Left ventricle myocardium inferior (tissue), 1 donor: ENCODE results near the gene RAD51B. TPM values are rescaled to one million over a fixed set of nuclear protein-coding genes. Genes with fewer than 3 reads are reported as not detected.

Experiments
- DNase-seq: peaks from one replicate; pipeline ENCODE4 v3.0.0-alpha.2; 2020
- H3K27ac ChIP-seq: fragments of 200-600 bp; replicated peaks from 2 replicates; pipeline ENCODE4 v1.8.0; 2021
- H3K27me3 ChIP-seq: fragments of 200-600 bp; 2 replicates; pipeline ENCODE4 v1.8.0; 2021; ENCODE audit warnings: low read depth
- H3K36me3 ChIP-seq: fragments of 200-600 bp; 2 replicates; pipeline ENCODE4 v1.8.0; 2021
- H3K4me1 ChIP-seq: fragments of 200-600 bp; 2 replicates; pipeline ENCODE4 v1.8.0; 2021
- H3K4me3 ChIP-seq: fragments of 200-600 bp; 2 replicates; pipeline ENCODE4 v1.8.0; 2021; ENCODE audit warnings: mild to moderate bottlenecking, moderate library complexity
- H3K9me3 ChIP-seq: fragments of 200-600 bp; replicated peaks from 2 replicates; pipeline ENCODE4 v1.8.0; 2021
- intact Hi-C: fragments of 100-400 bp; cut with micrococcal nuclease; formaldehyde crosslinking; loops from one replicate; pipeline ENCODE4 v1.11.0; 2022
- total RNA-seq: library from RNA; stranded (reverse); fragmentation: NEBNext Ultra II Directional; extraction: Animal tissue kit (Norgen Biotek cat#: 25700); gene quantifications from one replicate; pipeline ENCODE4 v1.2.1, GENCODE V29; 2021
- TF ChIP-seq, protein P1 (sequence below): fragments of 200-600 bp; IDR thresholded peaks from 2 replicates; pipeline ENCODE4 v1.8.0; 2021; ENCODE audit warnings: antibody characterized with exemption, mild to moderate bottlenecking, borderline replicate concordance
- donor health status: DM: no; HTN: yes; CAD: no; lungs with severe emphysema.

The RAD51B gene
- total RNA-seq, 1 donor from 2014 or later, result 2.4 TPM

DNA sequence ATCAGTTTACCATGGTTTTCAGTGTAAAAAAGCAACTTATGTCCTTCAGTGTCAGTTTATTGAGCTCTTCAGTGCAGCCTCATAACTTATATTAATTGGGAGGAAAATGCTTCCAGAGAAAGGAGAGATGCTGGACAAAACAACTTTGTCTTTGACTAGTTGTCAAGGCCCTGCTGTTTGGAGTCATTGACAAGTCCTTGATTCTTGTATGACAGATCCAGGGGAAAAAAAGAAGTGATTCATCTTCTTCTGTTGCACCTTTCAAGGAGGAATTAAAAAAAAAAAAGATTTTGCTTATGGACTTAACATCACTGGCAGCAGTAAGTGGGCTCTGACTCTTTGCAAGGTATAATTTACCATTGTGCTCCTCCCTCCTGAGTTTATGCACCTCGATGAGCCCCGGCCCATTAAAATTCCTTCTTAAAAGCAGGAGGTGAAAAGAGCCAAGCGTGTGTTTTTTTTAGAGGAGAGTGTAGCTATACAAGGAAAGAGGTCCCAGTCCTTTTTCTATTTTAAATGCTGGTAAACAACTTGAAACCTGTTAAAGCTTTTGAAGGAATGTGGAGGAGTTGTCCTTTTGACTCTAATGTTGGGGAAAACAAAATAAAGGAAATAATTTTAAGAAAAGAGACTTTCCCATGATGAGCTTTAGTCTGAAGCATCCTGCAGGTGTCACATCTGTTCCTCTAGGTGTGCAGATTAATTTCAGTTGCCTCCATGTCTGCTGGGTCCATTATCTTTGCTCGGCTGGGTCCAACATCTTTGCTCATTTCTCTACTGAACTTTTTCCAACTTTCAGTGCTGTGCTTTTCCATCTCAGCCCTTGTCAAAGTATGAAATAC is 431.6 kb downstream of the RAD51B start:
- peak overlapping the region; percentile 86 for H3K27ac ChIP-seq
- intact Hi-C loops, result loop anchor here (10.0 kb wide), 1 partner anchor 394 kb away; no protein-coding TSS in a partner anchor
- H3K4me1 ChIP-seq, result peaks cover 58% of the 10 kb centered on the region
- no peak for DNase-seq
- no peaks in the 10 kb centered on the region for H3K36me3 ChIP-seq
- no peak overlapping the region for H3K4me3 ChIP-seq
- no peaks in the 10 kb centered on the region for H3K27me3 ChIP-seq
- no peaks in the 10 kb centered on the region for H3K9me3 ChIP-seq
- TF ChIP-seq, protein P1, sequence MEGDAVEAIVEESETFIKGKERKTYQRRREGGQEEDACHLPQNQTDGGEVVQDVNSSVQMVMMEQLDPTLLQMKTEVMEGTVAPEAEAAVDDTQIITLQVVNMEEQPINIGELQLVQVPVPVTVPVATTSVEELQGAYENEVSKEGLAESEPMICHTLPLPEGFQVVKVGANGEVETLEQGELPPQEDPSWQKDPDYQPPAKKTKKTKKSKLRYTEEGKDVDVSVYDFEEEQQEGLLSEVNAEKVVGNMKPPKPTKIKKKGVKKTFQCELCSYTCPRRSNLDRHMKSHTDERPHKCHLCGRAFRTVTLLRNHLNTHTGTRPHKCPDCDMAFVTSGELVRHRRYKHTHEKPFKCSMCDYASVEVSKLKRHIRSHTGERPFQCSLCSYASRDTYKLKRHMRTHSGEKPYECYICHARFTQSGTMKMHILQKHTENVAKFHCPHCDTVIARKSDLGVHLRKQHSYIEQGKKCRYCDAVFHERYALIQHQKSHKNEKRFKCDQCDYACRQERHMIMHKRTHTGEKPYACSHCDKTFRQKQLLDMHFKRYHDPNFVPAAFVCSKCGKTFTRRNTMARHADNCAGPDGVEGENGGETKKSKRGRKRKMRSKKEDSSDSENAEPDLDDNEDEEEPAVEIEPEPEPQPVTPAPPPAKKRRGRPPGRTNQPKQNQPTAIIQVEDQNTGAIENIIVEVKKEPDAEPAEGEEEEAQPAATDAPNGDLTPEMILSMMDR, result no peak

DNA sequence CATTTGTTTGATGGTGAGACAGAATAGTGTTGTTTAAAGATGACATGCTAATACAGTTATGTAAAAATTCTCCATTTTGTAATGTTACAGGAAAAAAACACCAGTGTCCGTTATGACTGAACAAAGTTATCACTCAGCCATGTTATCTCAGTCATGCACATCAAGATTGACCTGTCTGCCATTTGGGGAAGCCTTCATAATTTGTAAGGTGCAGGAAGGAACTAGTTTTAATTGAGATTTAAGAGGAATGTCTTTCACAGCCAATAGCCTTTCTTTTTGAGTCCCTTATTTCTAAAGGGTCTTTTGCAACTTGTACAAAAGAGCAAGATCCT is 432.2 kb downstream of the RAD51B start:
- DNase-seq, result no peak
- no peaks in the 10 kb centered on the region for H3K27me3 ChIP-seq
- intact Hi-C loops, result loop anchor here (10.0 kb wide), 1 partner anchor 393 kb away; no protein-coding TSS in a partner anchor
- H3K27ac ChIP-seq, result peak overlapping the region; percentile 86
- H3K36me3 ChIP-seq, result no peaks in the 10 kb centered on the region
- H3K4me3 ChIP-seq, result no peak overlapping the region
- no peaks in the 10 kb centered on the region for H3K9me3 ChIP-seq
- TF ChIP-seq, protein P1, result no peak
- peaks cover 52% of the 10 kb centered on the region for H3K4me1 ChIP-seq

DNA sequence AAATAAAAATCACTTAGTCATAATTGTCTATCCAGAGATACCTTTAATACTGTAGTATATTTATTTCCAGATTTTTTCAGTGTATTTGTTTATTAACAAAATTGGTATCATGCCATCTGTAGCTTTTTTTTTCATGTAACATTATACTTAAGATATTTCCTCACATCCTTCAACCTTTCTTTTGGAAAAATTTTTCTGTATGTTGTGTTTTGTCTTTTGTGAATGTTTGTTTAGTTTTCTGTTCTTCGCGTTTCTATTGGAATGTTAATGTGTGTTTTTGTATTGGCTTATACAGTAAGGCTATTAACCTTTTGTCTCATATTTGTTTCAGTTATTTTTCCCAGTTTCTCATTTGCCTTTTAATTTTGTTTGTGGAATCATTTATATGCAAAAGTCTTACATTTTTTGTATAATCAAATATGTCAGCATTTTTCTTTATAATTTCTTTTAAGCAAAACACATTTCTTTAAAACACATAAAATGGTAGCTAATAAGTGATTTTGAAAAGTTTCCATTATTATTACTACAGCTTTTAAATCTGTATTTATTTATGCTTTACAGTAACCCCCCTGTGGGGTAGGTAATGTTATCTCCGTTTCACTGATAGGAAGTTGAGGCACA is 433.7 kb downstream of the RAD51B start:
- DNase-seq, result no peak
- H3K4me1 ChIP-seq, result peaks cover 37% of the 10 kb centered on the region
- H3K27ac ChIP-seq, result no peak overlapping the region
- no peaks in the 10 kb centered on the region for H3K36me3 ChIP-seq
- intact Hi-C loops, result loop anchor here (10.0 kb wide), 1 partner anchor 392 kb away; no protein-coding TSS in a partner anchor
- TF ChIP-seq, protein P1, result no peak
- H3K9me3 ChIP-seq, result no peaks in the 10 kb centered on the region
- no peak overlapping the region for H3K4me3 ChIP-seq
- no peaks in the 10 kb centered on the region for H3K27me3 ChIP-seq

DNA sequence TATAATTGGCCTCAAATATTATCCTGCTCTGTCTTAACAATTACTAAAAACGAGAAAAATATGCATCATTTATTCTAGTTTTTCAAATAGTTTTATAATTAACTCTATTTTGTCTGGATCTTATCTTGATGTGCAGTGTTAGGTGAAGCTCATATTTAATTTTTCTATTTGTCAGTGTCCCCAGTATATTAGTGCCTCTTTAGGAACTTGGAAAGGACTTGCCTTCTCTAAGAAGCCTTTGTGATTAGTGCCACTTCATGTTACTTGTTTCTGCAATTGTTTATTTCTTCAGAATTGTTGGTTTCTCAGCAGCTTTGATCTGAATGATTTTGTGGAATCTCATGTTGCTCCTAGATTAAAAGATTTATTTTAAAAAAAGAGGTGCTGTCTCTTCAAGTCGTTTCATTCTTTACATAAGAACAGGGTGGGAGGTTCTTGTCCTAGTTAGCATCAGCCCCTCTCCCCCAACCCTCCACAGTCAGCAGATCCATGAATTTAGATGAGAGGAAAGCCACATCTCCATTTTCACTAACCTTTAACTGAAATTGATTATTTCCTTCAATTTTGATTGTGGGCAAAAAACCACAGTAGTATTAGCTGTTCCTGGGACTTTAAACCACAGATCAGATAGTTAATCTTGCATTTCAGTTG is 434.4 kb downstream of the RAD51B start:
- H3K36me3 ChIP-seq, result no peaks in the 10 kb centered on the region
- DNase-seq, result no peak
- H3K9me3 ChIP-seq, result no peaks in the 10 kb centered on the region
- H3K27ac ChIP-seq, result no peak overlapping the region
- H3K4me3 ChIP-seq, result no peak overlapping the region
- TF ChIP-seq, protein P1, result no peak
- H3K27me3 ChIP-seq, result no peaks in the 10 kb centered on the region
- peaks cover 30% of the 10 kb centered on the region for H3K4me1 ChIP-seq
- intact Hi-C loops, result loop anchor here (10.0 kb wide), 1 partner anchor 391 kb away; no protein-coding TSS in a partner anchor

DNA sequence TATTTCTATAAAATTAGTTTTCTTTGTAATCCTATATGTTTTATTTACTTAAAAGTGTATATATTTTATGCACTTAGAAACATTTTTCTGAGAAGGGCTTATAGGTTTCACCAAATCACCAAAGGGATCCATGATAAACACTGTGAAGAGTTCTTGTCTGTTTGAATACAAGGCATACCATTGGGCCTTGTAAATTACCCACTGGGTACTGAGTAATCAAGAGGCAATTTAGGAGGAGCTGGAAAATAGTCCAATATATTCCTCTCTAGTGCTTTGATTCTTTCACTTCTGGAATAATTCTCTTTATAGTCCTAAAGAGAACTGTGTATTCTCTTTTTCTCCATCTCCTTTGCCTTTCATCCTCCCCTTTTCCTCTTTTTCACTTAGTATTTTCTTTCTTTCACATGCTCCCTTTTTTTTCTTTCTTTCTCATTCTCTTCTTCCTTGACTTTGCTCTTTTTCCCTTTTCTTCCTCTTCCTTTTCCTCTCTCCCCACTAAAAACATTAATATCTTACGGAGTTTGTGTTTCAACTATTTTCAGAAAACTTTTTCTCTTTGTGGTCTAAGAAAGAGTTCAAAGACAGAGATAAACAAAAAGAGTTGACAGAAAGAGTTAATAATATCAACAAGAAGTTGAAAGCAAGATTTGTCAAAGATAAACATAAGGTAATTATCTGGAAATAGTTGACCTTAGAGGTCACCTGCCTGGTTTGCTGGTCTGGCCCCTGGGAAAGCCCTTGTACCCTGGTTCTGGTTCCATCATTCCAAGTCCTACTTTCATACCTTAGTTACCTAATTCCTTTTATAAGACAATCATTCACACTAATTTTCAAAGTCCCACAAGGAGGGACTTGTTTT is 435.3 kb downstream of the RAD51B start:
- Histone ChIP-seq H3K4me1 (peaks cover 21% of the 10 kb centered on the region), H3K27ac (no peak overlapping the region)
- intact Hi-C loops, result loop anchor here (10.0 kb wide), 1 partner anchor 390 kb away; no protein-coding TSS in a partner anchor

More for the DNA sequence above, 435.3 kb downstream of the RAD51B start:
- Histone ChIP-seq H3K36me3 (no peaks in the 10 kb centered on the region), H3K4me3 (no peak overlapping the region), H3K27me3 (no peaks in the 10 kb centered on the region), H3K9me3 (no peaks in the 10 kb centered on the region)
- DNase-seq, result no peak
- TF ChIP-seq, protein P1, result no peak
